ENCODE data around the gene C9orf50.

The C9orf50 gene

DNA sequence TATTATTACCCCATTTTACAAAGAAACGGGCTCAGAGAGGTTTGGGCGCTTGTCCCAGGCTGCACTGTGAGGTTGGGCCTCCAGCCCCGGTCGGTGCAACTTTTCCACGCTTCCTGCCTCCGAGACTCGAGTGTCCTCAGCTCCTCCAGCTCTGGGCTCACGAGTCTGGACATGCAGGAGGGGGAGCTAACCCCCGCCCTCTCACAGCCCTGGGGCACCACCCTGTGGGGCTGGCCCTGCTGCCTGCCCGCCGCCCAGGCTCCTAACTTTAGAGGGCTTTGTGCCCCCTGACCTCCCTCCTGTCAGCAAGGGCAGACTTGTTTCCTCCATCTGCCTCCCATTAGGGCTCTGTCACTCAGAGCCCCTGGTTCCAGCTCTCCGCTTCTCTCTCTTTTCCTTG is 25.4 kb upstream of the C9orf50 start:
- Histone ChIP-seq H3K27me3 (ENCODE audit: control insufficient read depth, insufficient read depth, low read length) (no peaks in the 10 kb centered on the region), H3K9ac (ENCODE audit: low read depth, low read length) (no peak overlapping the region), H3K4me3 (ENCODE audit: low read depth, low read length) (no peak overlapping the region), H3K9me3 (ENCODE audit: control insufficient read depth, insufficient read depth, low read length) (no peaks in the 10 kb centered on the region), H3K36me3 (ENCODE audit: control insufficient read depth, insufficient read depth, low read length) (no peaks in the 10 kb centered on the region), H3K4me1 (ENCODE audit: control insufficient read depth, insufficient read depth, low read length) (no peaks in the 10 kb centered on the region)

DNA sequence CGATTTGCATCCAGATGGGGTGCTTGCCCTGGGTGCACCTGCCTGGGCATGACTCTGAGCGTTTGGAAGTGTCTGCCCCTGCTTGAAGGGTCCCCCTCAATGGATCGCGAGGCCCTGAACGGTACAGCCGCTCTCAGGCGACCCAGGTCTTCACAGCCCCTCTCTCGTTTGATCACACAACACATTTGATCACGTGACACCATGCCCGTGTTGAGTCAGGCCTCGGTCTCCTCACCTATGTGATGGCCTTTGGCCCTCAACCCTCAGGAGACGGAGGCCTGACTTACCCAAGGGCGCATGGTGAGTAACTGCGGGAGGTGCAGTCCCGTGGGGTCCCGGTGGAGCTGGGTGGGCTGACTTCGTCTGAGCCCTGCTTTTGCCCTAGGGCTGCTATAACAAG is 24.0 kb upstream of the C9orf50 start:
- no peak overlapping the region for H3K9ac ChIP-seq (ENCODE audit: low read depth, low read length)
- H3K4me1 ChIP-seq (ENCODE audit: control insufficient read depth, insufficient read depth, low read length) = no peaks in the 10 kb centered on the region
- H3K27me3 ChIP-seq (ENCODE audit: control insufficient read depth, insufficient read depth, low read length) = no peaks in the 10 kb centered on the region
- H3K36me3 ChIP-seq (ENCODE audit: control insufficient read depth, insufficient read depth, low read length) = no peaks in the 10 kb centered on the region
- H3K4me3 ChIP-seq (ENCODE audit: low read depth, low read length) = no peak overlapping the region
- no peaks in the 10 kb centered on the region for H3K9me3 ChIP-seq (ENCODE audit: control insufficient read depth, insufficient read depth, low read length)

DNA sequence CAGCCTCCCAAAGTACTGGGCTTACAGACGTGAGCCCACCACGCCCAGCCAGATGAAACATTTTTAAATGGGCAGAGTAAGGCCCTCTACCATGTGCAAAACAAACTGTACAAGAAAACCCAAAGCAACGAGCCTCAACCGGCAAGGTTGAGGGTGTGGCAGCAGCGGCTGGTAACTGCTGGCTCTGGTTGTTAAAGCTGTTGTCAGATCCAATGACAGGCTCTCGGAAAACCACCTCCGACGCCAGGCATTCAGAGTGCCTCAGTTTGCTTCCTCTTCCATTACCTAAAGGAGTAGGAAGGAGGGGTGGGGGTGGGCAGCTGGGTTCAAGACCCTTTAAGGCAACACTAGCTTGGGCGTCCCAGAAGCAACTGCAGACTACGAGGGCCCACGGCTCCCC is 23.5 kb upstream of the C9orf50 start:
- Histone ChIP-seq H3K27me3 (ENCODE audit: control insufficient read depth, insufficient read depth, low read length) (no peaks in the 10 kb centered on the region), H3K4me1 (ENCODE audit: control insufficient read depth, insufficient read depth, low read length) (no peaks in the 10 kb centered on the region), H3K9me3 (ENCODE audit: control insufficient read depth, insufficient read depth, low read length) (no peaks in the 10 kb centered on the region)

DNA sequence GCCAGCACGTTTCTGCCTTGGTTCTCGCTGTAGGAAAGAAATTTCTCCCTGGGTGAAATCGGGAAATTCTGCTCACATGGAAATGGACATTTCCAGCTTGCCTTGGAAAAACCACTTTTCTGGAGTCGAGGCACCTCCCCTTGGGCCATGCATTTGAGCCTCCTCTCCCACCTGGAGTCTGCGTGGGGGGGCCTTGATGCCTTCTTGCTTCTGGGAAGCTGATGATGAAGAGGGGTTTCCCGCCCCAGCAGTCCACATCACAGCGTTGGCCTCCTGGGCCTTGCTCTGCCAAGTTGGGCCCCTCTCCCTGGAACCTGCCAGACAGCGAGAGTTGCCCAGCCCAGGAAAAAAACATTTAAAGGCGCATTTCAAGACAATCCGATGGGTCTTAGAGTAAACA is 22.8 kb upstream of the C9orf50 start:
- H3K36me3 ChIP-seq (ENCODE audit: control insufficient read depth, insufficient read depth, low read length) = peaks cover 5% of the 10 kb centered on the region
- no peaks in the 10 kb centered on the region for H3K4me1 ChIP-seq (ENCODE audit: control insufficient read depth, insufficient read depth, low read length)
- no peak overlapping the region for H3K9ac ChIP-seq (ENCODE audit: low read depth, low read length)
- no peaks in the 10 kb centered on the region for H3K9me3 ChIP-seq (ENCODE audit: control insufficient read depth, insufficient read depth, low read length)
- H3K27me3 ChIP-seq (ENCODE audit: control insufficient read depth, insufficient read depth, low read length) = no peaks in the 10 kb centered on the region
- no peak overlapping the region for H3K4me3 ChIP-seq (ENCODE audit: low read depth, low read length)

More for the DNA sequence above, 23.5 kb upstream of the C9orf50 start:
- no peaks in the 10 kb centered on the region for H3K36me3 ChIP-seq (ENCODE audit: control insufficient read depth, insufficient read depth, low read length)
- no peak overlapping the region for H3K9ac ChIP-seq (ENCODE audit: low read depth, low read length)
- H3K4me3 ChIP-seq (ENCODE audit: low read depth, low read length) = no peak overlapping the region

DNA sequence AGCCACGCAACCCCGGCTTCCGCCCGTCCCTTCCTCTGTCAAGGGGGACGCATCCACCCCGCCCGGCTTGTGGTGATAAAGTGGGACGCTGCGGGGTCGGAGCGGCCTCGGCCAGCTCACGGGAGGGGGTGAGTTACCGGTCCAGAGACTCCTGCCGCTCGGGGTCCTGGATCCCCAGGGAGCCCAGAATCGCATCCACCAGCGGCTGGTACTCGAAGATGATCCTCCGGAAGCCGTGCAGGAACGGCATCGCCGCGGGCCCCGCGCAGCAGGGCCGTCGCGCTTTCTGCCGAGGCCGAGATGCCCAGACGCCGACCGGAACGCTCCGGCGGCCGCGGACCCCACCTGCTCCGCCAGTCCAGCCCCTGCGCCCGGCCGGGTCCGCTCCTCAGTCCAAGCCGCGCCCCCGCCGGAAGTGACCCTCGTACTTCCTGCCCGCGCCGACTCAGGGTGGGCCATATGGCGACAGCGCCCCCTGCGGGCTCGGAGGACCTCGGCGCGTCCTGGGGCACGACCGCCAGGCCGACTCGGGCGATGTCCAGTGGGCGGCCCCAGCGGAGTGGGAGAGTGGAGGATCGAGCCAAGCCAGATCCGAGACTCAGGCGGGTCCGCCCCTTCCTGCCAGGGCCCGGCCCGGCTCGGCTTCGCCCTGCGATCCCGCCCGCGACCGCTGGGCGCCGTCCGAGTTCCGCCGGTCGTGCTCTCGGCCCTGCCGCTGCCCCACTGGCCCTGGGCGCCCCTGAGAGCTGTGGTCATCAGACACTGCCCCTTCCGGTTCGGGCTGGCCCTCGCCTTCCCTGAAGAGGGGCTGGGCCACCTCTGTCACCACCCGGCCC is 21.1 kb upstream of the C9orf50 start, which contains the start of gene ASB6:
Gene ASB6, minus strand, starts transcription at position 402 of the 836 bp plus-strand sequence. Its CDS starts 152 bp downstream, at position 250.
- H3K27me3 ChIP-seq (ENCODE audit: control insufficient read depth, insufficient read depth, low read length) = no peaks in the 10 kb centered on the region
- peak within 1 kb of the TSS; percentile 86 for H3K4me3 ChIP-seq (ENCODE audit: low read depth, low read length)
- peak within 1 kb of the TSS; percentile 87 for H3K9ac ChIP-seq (ENCODE audit: low read depth, low read length)
- no peaks in the 10 kb centered on the region for H3K9me3 ChIP-seq (ENCODE audit: control insufficient read depth, insufficient read depth, low read length)
- no peaks in the 10 kb centered on the region for H3K4me1 ChIP-seq (ENCODE audit: control insufficient read depth, insufficient read depth, low read length)
- peaks cover 20% of the 10 kb centered on the region for H3K36me3 ChIP-seq (ENCODE audit: control insufficient read depth, insufficient read depth, low read length)

DNA sequence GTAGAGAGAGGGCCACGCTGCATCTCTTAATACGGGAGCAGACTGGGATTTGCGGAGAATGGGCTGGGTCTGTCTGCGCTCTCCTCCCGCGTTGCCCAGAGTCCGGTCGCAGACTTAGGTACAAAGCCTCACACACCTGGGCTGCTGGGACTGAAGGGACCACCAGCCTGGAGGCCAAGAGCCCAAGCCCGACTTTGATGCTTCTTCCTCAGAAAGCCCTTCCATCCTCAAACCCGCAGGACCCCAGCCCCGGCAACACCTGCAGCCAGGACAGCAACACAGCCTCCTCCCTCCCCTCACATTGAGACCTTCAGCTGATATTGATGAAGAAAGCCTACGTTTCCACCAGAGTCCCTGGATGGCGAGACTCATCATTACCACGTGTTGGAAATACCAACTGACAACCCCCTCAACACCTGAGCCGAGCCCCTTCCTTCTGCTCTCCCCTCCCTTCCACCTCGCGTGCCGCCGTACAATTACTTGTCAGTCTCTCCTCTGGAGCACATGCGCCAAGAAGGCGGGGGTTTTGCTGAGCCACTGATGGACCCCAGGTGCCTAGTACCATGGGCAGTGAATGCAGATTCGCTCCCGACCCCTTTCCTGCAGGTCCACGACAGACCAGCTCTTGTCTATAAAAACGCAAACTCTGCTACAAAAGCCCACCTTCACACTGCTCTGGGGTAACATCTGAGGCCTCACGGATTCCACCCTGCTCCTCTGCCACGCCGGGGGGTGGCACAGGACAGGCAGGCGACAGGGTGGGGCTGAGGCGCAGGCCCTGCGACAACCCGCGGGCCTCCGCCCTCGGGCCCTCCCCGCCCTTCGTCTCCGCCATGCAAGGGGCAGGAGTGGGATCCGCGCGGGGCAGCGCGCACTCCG is 20.2 kb upstream of the C9orf50 start:
- peaks cover 22% of the 10 kb centered on the region for H3K36me3 ChIP-seq (ENCODE audit: control insufficient read depth, insufficient read depth, low read length)
- H3K4me1 ChIP-seq (ENCODE audit: control insufficient read depth, insufficient read depth, low read length) = no peaks in the 10 kb centered on the region
- peak overlapping the region; percentile 87 for H3K9ac ChIP-seq (ENCODE audit: low read depth, low read length)
- peak overlapping the region; percentile 86 for H3K4me3 ChIP-seq (ENCODE audit: low read depth, low read length)
- H3K27me3 ChIP-seq (ENCODE audit: control insufficient read depth, insufficient read depth, low read length) = no peaks in the 10 kb centered on the region
- H3K9me3 ChIP-seq (ENCODE audit: control insufficient read depth, insufficient read depth, low read length) = no peaks in the 10 kb centered on the region

DNA sequence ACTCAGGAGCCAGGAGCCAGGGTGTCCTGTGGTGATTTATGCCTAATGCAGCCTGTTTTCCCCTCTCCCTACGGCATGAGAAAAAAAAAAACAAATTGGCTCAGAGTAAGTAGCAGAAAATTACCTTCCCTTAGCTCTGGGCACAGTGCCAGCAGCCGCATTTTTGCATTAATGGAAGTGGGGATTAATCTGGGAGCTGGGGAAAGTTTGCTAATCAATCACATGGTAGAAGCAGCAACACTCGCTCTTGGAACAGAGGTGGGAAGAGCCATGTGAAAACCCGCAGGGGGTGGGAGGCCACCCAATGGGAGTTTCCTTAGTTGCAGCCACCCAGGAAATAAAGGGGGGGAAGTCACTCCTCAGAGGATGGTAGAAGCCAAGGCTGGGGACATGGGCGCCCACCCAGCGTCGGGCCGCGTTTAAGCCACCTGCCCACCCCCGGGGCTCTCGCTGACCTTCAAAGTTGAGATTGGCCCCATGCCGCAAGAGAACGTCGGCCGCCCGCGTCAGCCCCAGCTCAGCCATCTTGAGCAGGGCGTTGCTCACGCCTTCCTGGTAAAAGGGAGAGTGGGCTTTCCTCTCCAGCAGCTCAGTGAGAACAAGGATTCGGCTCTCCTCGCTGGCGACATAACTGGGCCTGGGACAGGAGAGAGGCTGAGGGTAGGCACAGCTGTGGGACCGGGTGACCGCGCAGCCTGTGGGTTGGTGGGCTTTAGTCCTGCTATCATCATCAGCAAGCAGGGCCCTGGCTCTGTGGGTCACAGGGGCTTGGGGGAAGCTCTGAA is 19.4 kb upstream of the C9orf50 start:
- Histone ChIP-seq H3K4me1 (ENCODE audit: control insufficient read depth, insufficient read depth, low read length) (no peaks in the 10 kb centered on the region), H3K27me3 (ENCODE audit: control insufficient read depth, insufficient read depth, low read length) (no peaks in the 10 kb centered on the region), H3K9ac (ENCODE audit: low read depth, low read length) (no peak overlapping the region), H3K9me3 (ENCODE audit: control insufficient read depth, insufficient read depth, low read length) (no peaks in the 10 kb centered on the region), H3K36me3 (ENCODE audit: control insufficient read depth, insufficient read depth, low read length) (peaks cover 28% of the 10 kb centered on the region), H3K4me3 (ENCODE audit: low read depth, low read length) (peak overlapping the region; percentile 86)

DNA sequence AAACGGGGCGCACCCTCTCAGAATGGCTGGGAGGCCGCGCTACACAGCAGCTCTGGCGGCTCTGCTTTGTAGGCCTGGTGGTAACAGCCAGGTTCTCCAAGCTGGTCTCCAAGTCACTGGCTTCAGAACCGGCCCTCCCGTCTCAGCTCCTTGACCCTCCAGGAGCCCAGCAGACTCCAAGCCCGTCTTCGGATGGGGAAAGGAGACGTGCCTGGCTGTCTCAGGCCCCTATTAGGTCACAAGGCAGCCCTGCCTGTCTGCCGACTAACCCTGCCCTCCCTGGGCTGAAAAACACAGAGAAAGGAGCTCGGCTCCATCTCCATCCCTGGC is 18.8 kb upstream of the C9orf50 start:
- Histone ChIP-seq H3K4me1 (ENCODE audit: control insufficient read depth, insufficient read depth, low read length) (no peaks in the 10 kb centered on the region), H3K9me3 (ENCODE audit: control insufficient read depth, insufficient read depth, low read length) (no peaks in the 10 kb centered on the region), H3K27me3 (ENCODE audit: control insufficient read depth, insufficient read depth, low read length) (no peaks in the 10 kb centered on the region), H3K9ac (ENCODE audit: low read depth, low read length) (no peak overlapping the region), H3K4me3 (ENCODE audit: low read depth, low read length) (no peak overlapping the region), H3K36me3 (ENCODE audit: control insufficient read depth, insufficient read depth, low read length) (peaks cover 34% of the 10 kb centered on the region)

DNA sequence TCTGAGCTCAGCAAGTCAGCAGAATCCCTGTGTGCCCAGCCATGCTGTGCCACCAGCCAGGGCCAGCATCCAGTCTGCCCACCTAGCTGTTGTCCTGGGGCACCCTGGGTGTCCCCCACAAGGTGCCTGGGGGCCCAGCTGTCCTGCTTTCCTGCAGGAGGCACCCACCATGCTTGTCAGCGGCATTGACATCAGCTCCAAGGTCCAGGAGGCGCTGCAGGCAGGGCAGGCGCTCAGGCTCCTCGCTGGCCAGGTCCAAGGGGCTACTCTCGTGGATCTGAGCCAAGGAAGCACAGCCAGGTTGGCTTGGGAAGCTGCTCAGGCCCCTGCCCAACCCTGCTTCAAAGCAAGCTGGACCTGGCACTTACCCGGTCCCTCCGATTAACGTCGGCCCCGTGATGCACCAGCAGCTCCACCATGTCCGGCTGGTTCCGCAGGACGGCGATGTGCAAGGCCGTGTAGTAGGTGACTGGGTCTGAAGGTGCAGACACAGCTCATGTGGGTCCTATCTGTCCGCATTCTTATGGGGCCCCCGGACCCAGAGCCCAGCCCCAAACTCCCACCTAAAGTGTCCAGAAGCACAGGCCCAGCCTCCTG is 18.2 kb upstream of the C9orf50 start:
- Histone ChIP-seq H3K4me3 (ENCODE audit: low read depth, low read length) (no peak overlapping the region), H3K27me3 (ENCODE audit: control insufficient read depth, insufficient read depth, low read length) (no peaks in the 10 kb centered on the region), H3K4me1 (ENCODE audit: control insufficient read depth, insufficient read depth, low read length) (no peaks in the 10 kb centered on the region), H3K9me3 (ENCODE audit: control insufficient read depth, insufficient read depth, low read length) (no peaks in the 10 kb centered on the region), H3K9ac (ENCODE audit: low read depth, low read length) (no peak overlapping the region), H3K36me3 (ENCODE audit: control insufficient read depth, insufficient read depth, low read length) (peaks cover 39% of the 10 kb centered on the region)

DNA sequence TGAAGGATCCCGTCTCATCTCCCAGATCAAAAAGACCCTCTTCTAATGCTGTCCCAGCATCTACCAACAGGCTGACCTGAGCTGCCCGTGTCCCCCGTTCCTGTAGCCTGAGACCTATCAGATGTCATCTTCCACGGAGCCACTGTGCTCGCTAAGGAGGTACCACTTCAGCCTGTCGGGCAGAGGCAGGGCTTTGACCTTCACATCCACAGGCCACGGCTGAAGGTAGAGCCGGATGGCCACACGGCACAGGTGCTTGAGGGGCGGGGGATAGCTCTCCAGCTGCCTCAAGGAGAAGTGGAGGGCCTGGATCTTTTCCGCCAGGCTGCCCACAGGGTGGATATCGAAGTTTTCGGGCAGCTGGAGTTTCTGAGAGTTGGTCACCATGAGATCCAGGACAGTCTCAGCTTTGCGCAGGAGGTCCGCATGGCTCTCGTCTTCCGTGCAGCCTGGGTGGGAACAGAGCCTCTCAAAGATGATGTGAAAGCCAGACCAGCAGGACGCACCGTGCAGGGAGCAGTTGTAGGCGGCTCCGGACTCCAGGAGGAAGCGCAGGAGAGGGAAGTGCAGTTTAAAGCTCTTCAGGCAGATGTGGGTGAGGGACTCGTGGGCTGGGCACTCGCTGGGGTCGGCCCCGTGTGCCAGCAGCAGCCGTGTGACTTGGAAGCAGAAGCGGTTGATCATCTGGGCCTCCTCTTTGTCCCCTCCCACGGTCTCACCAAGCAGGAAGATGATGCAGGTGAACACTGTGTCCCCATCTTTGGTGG is 17.0 kb upstream of the C9orf50 start:
- Histone ChIP-seq H3K4me1 (ENCODE audit: control insufficient read depth, insufficient read depth, low read length) (no peaks in the 10 kb centered on the region), H3K27me3 (ENCODE audit: control insufficient read depth, insufficient read depth, low read length) (no peaks in the 10 kb centered on the region), H3K9ac (ENCODE audit: low read depth, low read length) (no peak overlapping the region), H3K36me3 (ENCODE audit: control insufficient read depth, insufficient read depth, low read length) (peaks cover 44% of the 10 kb centered on the region), H3K4me3 (ENCODE audit: low read depth, low read length) (no peak overlapping the region), H3K9me3 (ENCODE audit: control insufficient read depth, insufficient read depth, low read length) (no peaks in the 10 kb centered on the region)

Data from iPS-15b (cell line).